HL-60/S4 treated with retinoic acid at 250 ng/mL for 4 days and 3 days (cell line): Measurements from ENCODE around the gene EIF4G3.

ENCODE experiments used
- in situ Hi-C: fragments of 300-500 bp; cut with MboI; formaldehyde crosslinking; loops from 2 replicates; pipeline ENCODE4 v1.7.0; 2022; ENCODE audit warnings: low sequenced_read_pairs

The EIF4G3 gene

GRCh38 chr1:20771780-20772179 lies 404.9 kb downstream of the EIF4G3 start:
- in situ Hi-C loops, result no loop called here

GRCh38 chr1:20770314-20771087 lies 406.2 kb downstream of the EIF4G3 start:
- in situ Hi-C loops, result no loop called here

GRCh38 chr1:20767271-20767670 lies 409.4 kb downstream of the EIF4G3 start:
- in situ Hi-C loops, result no loop called here

- in situ Hi-C loops, result no loop called here
Measured at GRCh38 chr1:20763417-20763816, 413.3 kb downstream of the EIF4G3 start.

GRCh38 chr1:20760322-20760721 lies 416.4 kb downstream of the EIF4G3 start:
- in situ Hi-C loops, result no loop called here
